ENCODE measurements around the gene SFRP2.

The SFRP2 gene

DNA sequence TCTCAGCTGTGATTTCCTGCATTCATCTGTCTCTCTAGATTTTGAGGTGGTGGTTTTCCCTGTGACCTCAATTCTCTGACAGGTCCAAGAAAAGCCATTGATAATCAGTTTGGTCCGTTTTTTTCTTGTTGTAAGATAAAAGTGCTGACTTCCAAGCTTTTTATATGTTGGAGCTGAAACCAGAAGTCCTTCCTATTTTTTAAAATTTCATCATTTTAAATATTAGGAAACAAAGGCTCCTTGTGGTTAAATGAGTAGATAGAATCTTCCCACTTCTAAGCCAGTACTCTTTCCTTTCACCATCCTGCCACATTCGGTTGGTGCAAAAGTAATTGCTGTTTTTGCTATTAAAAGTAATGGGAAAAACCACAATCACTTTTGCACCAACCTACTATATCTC lies 47.3 kb downstream of the SFRP2 start:
- Histone ChIP-seq H3K4me1 (no peaks in the 10 kb centered on the region), H3K36me3 (no peaks in the 10 kb centered on the region), H3K4me3 (no peak overlapping the region), H3K27ac (no peak overlapping the region), H3K27me3 (no peaks in the 10 kb centered on the region), H3K9me3 (peaks cover 0 to 10% (median 7%) of the 10 kb centered on the region in 3 donors)
- no peak for DNase-seq
- intact Hi-C loops (cut with DNase I; ENCODE audit: low total_unique reads): no loop called here
- TF ChIP-seq, protein P1, sequence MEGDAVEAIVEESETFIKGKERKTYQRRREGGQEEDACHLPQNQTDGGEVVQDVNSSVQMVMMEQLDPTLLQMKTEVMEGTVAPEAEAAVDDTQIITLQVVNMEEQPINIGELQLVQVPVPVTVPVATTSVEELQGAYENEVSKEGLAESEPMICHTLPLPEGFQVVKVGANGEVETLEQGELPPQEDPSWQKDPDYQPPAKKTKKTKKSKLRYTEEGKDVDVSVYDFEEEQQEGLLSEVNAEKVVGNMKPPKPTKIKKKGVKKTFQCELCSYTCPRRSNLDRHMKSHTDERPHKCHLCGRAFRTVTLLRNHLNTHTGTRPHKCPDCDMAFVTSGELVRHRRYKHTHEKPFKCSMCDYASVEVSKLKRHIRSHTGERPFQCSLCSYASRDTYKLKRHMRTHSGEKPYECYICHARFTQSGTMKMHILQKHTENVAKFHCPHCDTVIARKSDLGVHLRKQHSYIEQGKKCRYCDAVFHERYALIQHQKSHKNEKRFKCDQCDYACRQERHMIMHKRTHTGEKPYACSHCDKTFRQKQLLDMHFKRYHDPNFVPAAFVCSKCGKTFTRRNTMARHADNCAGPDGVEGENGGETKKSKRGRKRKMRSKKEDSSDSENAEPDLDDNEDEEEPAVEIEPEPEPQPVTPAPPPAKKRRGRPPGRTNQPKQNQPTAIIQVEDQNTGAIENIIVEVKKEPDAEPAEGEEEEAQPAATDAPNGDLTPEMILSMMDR (IDR thresholded peaks at IDR 0.05): no peak

DNA sequence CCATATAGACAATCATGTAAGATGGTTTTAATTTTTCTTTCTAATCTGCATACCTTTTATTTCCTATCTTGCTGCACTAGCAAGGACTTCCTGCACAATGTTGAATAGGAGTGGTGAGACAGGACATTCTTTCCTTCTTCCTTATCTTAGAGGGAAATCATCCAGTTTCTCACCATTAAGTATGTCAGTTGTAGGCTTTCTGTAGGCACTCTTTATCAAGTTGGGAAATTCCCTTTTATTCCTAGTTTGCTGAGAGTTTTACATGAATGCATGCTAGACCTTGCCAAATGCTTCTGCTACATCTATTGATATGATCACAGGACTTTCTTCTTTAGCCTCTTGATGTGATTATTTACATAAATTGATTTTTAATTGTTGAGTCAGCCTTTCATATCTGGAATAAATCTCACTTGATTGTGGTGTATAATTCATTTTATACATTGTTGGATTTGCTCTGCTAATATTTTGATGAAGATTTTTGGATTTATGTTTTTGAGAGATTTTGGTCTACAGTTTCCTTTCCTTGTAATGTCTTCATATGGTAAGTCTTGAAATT lies 52.9 kb downstream of the SFRP2 start:
- H3K27me3 ChIP-seq: no peaks in the 10 kb centered on the region
- peaks cover 0 to 6% (median 5%) of the 10 kb centered on the region in 3 donors for H3K9me3 ChIP-seq
- no peaks in the 10 kb centered on the region for H3K36me3 ChIP-seq
- TF ChIP-seq, protein P1 (IDR thresholded peaks at IDR 0.05): no peak
- H3K4me3 ChIP-seq: no peak overlapping the region
- DNase-seq: no peak
- intact Hi-C loops (cut with DNase I; ENCODE audit: low total_unique reads): loop anchor here (2.0 kb wide), 1 partner anchor 27 kb away; no protein-coding TSS in a partner anchor
- H3K4me1 ChIP-seq: no peaks in the 10 kb centered on the region
- H3K27ac ChIP-seq: no peak overlapping the region

DNA sequence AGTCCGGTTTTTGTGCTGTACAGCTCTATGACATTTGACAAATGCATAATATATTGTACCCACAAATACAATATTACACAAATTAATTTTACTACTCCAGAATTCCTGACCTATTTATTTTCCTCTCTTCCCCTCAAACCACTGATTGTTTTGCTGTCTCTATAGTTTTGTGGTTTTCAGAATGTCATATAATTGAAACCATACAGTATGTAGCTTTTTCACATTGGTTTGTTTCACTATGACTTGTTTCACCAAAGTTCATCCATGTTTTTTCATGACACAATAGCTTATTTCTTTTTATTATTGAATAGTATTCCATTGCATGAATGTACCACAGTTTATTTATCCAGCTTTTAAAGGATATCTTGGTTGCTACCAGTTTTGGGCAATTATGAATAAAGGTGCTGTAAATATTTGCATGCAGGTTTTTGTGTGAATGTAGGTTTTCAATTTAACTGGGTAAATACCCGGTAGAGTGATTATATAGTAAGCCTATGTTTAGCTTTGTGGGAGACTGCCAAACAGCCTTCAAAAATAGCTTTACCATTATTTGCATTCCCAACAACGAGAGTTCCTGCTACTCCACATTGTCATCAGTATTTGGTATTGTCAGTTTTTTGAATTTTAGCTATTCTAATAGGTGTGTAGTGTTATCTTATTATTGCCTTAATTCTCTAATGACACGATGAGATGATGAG lies 55.0 kb downstream of the SFRP2 start:
- no peaks in the 10 kb centered on the region for H3K9me3 ChIP-seq
- no peaks in the 10 kb centered on the region for H3K36me3 ChIP-seq
- no peak overlapping the region for H3K4me3 ChIP-seq
- H3K27ac ChIP-seq: no peak overlapping the region
- no peaks in the 10 kb centered on the region for H3K27me3 ChIP-seq
- intact Hi-C loops (cut with DNase I; ENCODE audit: low total_unique reads): no loop called here
- TF ChIP-seq, protein P1 (IDR thresholded peaks at IDR 0.05): no peak
- H3K4me1 ChIP-seq: no peaks in the 10 kb centered on the region
- no peak for DNase-seq

DNA sequence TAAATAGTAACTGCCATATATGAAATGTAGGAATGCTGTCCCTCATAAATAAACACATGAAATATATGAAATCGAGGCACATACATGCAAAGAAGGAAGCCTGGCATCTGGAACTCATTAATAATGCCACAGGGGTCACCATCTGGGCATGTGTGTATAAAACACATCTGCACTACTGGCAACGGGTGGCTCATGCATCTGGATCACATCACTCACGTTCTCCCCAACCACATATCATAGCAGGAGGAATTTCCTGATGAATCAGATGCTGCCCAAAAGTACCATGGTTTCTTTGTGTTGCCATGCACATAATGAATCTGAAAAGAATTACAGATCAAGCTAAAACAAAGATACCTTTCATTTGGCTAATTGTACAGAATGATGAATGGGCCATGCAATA lies 57.6 kb downstream of the SFRP2 start:
- intact Hi-C loops (cut with DNase I; ENCODE audit: low total_unique reads): no loop called here
- no peaks in the 10 kb centered on the region for H3K9me3 ChIP-seq
- no peaks in the 10 kb centered on the region for H3K36me3 ChIP-seq
- TF ChIP-seq, protein P1 (IDR thresholded peaks at IDR 0.05): no peak
- no peak overlapping the region for H3K4me3 ChIP-seq
- H3K4me1 ChIP-seq: no peaks in the 10 kb centered on the region
- H3K27me3 ChIP-seq: no peaks in the 10 kb centered on the region
- no peak for DNase-seq
- H3K27ac ChIP-seq: no peak overlapping the region
